GM21515 (cell line): Measurements from ENCODE around the gene FBXO4.
"Not testable (repeated sequence)": the region's sequence is repeated elsewhere in the genome, so short reads cannot be mapped to it uniquely, and the experiment has no call there.

ENCODE experiments used
- ATAC-seq: cut with Tn5 transposase; IDR thresholded peaks from one replicate; pipeline ENCODE4 v1.9.1; 2021; ENCODE audit not compliant: unreplicated experiment

The FBXO4 gene

GRCh38 chr5:41921874-41922273, 3.2 kb upstream of the FBXO4 start:
- ATAC-seq, result no peak

DNA sequence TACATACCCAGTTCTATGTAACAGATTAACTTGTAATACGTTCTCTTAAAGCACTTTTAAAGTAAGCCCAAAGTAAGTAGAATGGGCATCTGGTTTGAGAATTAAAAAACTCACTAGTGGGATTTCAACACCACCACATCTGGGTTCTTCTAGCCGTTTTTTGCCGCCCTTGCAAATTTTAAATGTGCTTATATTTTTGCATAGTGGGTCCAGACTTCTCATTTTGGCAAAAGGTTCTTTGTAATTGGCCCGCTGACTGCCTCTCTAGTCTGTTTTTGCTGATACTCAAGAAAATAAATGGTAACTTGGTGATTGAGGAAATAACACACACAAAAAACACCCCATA, 582 bp upstream of the FBXO4 start:
- ATAC-seq, result no peak

DNA sequence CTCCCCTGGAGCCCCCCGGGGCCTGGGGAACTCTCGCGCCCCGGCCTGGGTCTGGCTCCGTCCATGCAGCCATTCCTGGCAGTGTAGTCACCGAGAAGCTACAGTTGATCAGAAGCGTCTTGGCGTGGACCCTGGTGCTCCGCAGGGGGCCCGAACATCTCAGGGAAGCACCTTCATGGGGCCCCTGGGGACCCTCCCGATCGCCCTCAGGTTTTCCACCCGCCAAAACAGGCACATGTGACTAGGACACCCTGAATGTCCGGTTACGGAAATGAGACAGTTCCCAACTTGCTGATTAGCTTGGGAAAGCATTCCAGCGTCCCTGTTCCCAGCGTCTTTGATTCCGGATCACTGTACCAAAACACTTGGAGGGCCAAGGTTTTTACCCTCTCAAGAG, 472 bp downstream of the FBXO4 start:
- ATAC-seq, result no peak

- no peak for ATAC-seq
These were observed 2.5 kb downstream of the FBXO4 start for GRCh38 chr5:41927604-41928003.

DNA sequence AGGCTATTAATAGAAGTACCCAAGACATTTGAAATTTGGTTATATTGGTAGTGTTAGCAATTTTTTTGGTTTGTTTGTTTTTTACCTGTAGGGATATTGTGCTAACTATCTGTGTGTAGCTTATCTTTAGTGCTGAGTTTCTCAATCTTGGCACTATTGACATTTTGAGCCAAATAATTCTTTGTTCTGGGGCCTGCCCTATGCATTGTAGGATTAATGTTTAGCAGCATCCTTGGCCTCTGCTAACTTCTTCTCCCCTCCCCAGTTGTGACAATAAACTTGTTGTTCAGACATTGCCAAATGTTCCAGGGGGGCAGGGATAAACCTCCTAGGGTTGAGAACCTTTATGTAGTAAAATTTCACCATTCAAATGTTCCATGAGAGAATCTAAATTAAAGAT, 4.0 kb downstream of the FBXO4 start:
- ATAC-seq, result no peak

- ATAC-seq, result no peak
These were observed 7.7 kb downstream of the FBXO4 start for GRCh38 chr5:41932770-41933169.

- ATAC-seq, result no peak
These were observed 10.5 kb downstream of the FBXO4 start for GRCh38 chr5:41935544-41935943.

- no peak for ATAC-seq
These were observed 15.6 kb downstream of the FBXO4 start for GRCh38 chr5:41940641-41941040.

DNA sequence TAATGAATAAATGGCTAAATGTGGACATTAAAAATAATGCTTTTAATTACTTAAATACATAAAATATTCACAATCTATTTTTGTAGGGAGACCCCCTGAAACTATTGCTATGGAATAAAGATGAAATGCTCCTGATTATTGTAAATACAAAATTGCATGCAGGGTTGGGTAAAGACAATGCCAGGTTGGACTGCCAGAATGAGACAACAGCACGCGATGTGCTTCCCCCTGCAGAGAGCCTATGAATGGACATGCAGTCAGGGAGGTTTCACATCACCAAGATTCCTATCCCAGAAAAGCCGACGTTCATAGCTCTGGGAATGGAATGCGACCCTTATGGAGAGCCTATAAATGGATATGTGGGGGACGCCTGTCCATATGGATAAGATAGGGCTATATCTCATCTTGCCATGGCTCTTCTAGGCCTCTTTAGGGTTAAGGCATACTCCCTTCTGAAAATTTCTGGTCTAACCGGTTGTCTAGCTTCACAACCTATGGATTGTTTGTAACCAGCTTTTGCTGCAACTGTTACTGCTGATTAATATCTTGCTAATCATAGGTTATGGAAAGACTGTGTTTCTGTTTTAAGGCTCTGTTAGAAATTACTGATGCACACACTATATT, 20.4 kb downstream of the FBXO4 start:
- not testable (repeated sequence) for ATAC-seq

- ATAC-seq, result no peak
These were observed 26.1 kb downstream of the FBXO4 start for GRCh38 chr5:41951224-41951623.

DNA sequence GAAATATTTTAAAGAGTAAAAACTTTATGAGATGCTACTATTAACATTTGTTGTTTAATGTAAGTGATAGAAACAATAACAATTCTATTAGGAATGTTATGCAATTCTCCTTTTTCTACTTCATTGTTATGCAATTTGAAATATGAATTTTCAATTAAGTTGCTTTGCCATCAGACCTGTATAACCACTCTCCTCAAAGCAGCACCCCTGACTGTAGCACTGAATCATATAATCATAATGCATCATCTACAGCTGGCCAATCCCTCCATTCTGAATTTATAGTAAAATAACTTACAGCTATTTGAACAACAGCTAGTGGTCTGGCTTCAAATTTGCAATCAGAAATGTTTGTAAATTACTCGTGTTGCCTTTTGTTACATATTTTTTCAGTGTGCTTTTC, 29.2 kb downstream of the FBXO4 start:
- no peak for ATAC-seq

DNA sequence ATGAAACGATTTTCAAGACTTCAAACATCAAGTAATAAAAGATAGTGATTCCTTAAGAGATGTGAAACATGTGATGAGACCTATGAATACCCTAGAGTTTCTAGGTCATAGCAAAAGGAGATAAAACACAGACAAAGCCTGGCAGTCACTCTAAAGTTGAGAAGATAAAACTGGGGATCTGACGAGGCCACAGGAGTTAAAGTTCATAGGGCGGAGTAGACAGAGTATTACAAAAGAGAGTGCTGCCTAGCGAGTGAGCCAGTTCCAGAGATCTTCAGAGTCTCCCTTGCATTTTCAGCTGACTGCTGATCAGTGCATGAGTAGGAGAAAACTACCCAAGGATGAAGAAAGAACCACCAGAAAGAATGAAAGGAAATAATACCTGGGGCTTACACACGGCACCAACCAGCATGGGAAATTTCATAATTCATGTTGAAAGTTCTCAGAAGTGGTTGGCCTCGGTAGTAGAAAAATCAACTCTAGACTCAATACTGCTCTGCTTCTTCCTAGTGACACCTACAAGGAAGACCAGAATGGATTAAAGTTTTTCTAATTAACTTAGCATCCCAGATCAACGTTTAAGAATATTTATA, 30.4 kb downstream of the FBXO4 start:
- no peak for ATAC-seq

GRCh38 chr5:41956943-41957342, 31.9 kb downstream of the FBXO4 start:
- no peak for ATAC-seq

DNA sequence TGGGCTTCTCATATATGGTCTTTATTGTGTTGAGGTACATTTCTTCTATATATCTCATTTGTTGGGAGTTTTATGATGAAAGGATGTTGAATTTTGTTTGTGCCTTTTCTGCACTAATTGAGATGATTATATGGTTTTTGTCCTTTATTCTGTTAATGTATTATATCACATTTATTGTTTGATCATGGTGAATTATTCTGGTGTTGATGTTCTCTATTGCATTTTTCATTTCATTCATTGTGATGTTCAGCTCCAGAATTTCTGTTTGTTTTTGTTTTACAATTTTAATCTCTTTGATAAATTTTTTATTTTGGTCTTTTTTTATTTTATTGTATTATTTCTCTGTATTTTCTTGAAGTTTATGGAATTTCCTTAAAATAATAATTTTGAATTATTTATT, 35.4 kb downstream of the FBXO4 start:
- ATAC-seq, result no peak

DNA sequence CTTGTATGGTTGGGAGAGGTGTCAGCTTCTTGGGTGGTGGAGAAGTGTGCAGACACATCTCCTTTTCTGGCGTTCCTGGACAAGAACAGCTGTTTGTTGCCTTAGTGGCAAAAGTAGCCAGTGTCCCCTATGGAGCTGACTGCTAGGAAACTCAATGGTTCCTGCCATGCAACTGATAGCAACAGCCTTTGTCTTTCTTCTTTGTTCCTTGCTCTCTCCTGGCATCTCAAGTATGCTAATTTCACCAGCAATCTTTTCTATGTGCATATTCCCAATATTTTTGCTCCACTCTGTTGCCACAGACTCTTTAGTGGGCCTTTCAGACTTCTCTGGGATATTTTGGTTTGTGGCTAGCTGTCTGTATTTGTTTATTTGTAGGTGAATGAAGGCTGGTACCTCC, 36.7 kb downstream of the FBXO4 start:
- ATAC-seq, result no peak

DNA sequence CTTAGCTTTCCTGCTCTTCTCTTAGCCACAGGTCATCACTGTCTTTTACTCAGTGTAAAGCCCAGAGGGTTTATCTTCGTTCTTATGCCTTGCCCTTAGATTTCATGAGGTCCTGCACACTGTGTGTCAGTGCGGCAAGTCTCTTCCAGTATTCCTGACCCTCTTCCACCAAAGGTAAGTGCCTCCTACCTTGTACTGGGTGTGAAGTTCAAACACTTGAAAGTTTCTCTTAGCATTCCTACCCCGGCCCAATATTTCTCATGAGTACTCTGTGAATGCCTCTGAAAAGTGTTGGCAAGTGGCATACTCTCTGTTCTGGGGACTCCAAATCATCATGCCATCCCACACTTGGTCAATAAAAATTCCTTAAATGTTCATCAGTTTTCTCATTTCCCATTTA, 37.4 kb downstream of the FBXO4 start:
- no peak for ATAC-seq

DNA sequence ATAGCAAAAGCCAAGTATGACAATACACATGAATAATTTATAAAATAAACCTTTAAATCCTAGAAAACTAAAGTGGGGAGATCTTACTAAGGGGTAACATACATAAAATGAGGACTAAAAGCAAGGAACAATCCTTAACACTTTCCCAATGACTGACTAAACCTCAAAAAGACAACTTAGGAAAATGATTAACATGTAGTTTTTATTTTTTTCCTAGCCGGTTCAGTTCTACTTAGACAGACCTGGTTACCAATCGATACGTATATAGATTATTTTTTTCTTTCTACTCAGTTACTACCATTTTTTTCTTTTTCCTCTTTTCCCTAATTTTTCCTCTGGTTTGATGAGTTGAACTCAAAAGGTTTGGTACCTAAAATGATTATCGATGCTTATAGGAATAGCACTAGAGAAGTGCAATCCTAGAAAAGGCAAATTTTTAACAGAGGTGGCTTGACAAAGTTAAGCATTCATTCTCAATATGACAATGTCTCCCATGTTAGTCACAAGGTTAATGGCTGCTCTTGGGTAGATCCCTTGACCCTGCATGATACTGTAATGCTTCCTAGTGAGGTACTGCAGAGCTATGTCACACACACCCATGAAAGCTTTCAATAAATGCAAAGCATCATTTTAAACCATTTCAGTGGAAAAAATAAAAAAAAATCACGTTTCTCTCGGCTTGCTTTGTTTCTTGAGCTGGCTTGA, 41.5 kb downstream of the FBXO4 start:
- no peak for ATAC-seq

GRCh38 chr5:41967401-41967800, 42.3 kb downstream of the FBXO4 start:
- no peak for ATAC-seq

GRCh38 chr5:41968153-41968723, 43.2 kb downstream of the FBXO4 start:
- no peak for ATAC-seq

DNA sequence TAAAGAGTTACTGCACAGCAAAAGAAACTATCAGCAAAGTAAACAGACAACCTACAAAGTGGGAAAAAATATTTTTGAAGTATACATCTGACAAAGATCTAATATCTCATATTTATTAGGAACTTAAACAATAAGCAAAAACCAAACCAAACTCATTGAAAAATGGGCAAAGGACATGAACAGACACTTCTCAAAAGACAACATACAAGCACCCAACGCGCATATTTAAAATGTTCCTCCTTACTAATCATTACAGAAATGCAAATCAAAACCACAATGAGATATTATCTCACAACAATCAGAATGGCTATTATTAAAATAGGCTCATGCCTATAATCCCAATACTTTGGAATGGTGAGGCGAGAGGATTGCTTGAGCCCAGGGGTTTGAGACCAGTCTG, 48.0 kb downstream of the FBXO4 start:
- ATAC-seq, result no peak

DNA sequence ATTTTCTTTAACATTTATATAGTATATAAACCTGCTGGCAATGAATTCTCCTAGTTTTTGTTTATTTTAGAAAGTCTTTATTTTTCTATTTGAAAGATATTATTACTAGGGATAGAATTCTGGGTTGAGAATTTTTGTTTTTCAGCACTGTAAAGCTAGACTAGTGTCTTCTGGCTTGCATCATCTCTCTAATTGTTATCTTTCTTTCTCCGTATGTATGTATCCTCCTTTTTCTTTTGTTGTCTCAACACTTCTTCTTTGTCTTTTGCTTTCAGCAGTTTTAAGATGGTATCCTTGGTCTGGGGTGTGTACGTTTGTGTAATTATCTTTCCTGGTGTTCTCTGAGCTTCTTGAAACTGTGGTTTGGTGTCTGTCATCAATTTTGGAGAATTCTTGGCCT, 48.8 kb downstream of the FBXO4 start:
- ATAC-seq, result no peak

DNA sequence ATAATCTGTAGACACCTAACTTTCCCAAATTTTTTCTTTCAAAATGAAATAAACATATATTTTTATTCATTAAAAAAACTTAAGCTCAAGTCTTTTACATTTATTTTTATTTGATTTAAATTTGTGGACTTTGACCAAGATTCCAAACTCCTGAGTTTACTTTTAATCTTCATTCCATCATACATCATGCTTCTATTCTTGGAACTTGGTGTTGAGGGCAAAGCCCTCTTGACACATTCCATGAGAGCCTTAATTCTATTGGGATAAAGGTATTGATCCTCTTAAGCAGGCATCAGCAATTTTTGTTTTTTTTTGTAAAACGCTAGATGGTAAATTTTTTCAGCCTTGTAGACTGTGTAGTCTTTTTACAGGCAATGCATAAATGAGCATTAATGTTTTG, 53.6 kb downstream of the FBXO4 start:
- ATAC-seq, result no peak
